ENCODE results near the gene HERC4.
A peak's percentile ranks its signal among the peaks of the same experiment; 100 is the strongest.

The HERC4 gene

DNA sequence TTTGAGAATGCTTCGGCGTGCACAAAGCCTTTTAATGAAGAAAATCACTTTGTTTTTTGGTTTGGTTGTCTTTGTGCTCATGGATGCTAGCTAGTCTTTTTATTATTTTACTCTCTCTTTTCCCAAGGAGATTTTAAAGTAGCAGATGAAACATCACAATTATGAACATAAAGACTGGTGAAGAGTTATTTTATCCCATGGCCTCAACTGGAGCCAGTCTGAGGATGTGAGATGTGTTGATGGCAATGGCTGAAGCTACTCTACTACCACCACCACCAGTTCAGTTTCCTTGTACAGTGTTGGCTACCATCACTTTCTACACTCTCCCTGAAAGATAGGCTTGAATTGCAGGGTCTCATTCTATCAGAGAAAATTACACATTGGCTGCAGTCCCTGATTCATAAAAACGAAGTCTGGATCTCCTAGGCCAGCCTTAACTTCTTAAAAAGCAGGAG is 494 bp upstream of the HERC4 start:
- H3K4me1 ChIP-seq (ENCODE audit: insufficient read depth, low read length, poor library complexity, severe bottlenecking) = peaks cover 36% of the 10 kb centered on the region
- H3K36me3 ChIP-seq (ENCODE audit: insufficient read depth, low read length) = no peaks in the 10 kb centered on the region
- no peaks in the 10 kb centered on the region for H3K9me2 ChIP-seq (replicated peaks; ENCODE audit: low read depth, low read length)
- H3K79me2 ChIP-seq (ENCODE audit: insufficient read depth, low read length) = peaks cover 44% of the 10 kb centered on the region
- no peaks in the 10 kb centered on the region for H3K9me3 ChIP-seq (ENCODE audit: insufficient read depth, low read depth, low read length)
- H2AFZ ChIP-seq (ENCODE audit: low read length) = peak overlapping the region; percentile 100
- H3K4me3 ChIP-seq (ENCODE audit: low read length, poor library complexity, severe bottlenecking) = peak overlapping the region; percentile 99
- peak overlapping the region; percentile 98 for H3K4me2 ChIP-seq (ENCODE audit: low read depth, low read length, poor library complexity, severe bottlenecking)
- no peaks in the 10 kb centered on the region for H3F3A ChIP-seq (ENCODE audit: low read depth)
- TF ChIP-seq, protein P1, sequence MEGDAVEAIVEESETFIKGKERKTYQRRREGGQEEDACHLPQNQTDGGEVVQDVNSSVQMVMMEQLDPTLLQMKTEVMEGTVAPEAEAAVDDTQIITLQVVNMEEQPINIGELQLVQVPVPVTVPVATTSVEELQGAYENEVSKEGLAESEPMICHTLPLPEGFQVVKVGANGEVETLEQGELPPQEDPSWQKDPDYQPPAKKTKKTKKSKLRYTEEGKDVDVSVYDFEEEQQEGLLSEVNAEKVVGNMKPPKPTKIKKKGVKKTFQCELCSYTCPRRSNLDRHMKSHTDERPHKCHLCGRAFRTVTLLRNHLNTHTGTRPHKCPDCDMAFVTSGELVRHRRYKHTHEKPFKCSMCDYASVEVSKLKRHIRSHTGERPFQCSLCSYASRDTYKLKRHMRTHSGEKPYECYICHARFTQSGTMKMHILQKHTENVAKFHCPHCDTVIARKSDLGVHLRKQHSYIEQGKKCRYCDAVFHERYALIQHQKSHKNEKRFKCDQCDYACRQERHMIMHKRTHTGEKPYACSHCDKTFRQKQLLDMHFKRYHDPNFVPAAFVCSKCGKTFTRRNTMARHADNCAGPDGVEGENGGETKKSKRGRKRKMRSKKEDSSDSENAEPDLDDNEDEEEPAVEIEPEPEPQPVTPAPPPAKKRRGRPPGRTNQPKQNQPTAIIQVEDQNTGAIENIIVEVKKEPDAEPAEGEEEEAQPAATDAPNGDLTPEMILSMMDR (conservative IDR thresholded peaks at IDR 0.05; ENCODE audit: low read length) = no peak
- TF ChIP-seq EZH2phosphoT487 (IDR thresholded peaks at IDR 0.05; ENCODE audit: borderline replicate concordance) = no peak
- no peaks in the 10 kb centered on the region for H3K27me3 ChIP-seq (ENCODE audit: insufficient read depth, low read length, poor library complexity, severe bottlenecking)
- H3K9ac ChIP-seq (ENCODE audit: low read depth, low read length, poor library complexity, severe bottlenecking) = peak overlapping the region; percentile 94
- peaks cover 38% of the 10 kb centered on the region for H4K20me1 ChIP-seq (ENCODE audit: insufficient read depth, low read length, poor library complexity, severe bottlenecking)

DNA sequence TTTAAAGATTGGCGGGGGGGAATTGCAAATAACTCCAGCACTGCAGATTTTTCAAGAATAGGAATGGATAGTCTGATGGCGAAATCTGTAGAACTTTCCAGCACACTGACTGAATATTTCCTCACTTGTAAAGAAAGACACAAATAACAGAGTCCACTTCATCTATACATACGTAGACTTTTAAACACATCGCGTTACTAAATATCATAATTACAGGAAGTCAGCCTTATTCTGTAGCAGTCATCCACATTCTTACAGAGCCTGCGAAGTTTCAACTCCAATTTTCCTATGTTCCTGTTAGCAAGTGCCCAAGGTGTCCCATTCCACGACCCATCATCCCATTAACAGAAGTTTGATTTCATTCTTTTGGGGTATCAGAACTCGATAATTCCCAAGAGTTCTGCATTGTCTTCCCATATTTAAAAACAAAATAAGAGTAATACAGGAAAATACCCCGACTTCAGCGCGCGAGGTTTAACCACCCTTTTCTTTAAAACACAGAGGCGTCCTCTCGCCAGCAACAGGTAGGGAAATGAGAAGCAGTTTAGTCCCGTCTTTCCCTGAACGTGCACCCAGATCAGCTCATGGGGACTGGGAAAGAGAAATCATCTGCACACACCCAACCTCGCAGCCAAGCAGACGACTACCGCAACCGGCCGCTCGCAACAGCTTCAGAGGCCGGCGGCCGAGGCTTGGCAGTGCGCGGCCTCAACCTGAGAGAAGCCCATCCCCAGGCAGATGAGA is 880 bp downstream of the HERC4 start:
- Histone ChIP-seq H2AFZ (ENCODE audit: low read length) (peak overlapping the region; percentile 96), H3K27me3 (ENCODE audit: insufficient read depth, low read length, poor library complexity, severe bottlenecking) (no peaks in the 10 kb centered on the region), H3K9ac (ENCODE audit: low read depth, low read length, poor library complexity, severe bottlenecking) (peak overlapping the region; percentile 94), H3F3A (ENCODE audit: low read depth) (no peaks in the 10 kb centered on the region), H3K79me2 (ENCODE audit: insufficient read depth, low read length) (peaks cover 56% of the 10 kb centered on the region), H3K4me2 (ENCODE audit: low read depth, low read length, poor library complexity, severe bottlenecking) (peak overlapping the region; percentile 88), H3K4me3 (ENCODE audit: low read length, poor library complexity, severe bottlenecking) (peak overlapping the region; percentile 99), H3K4me1 (ENCODE audit: insufficient read depth, low read length, poor library complexity, severe bottlenecking) (peaks cover 39% of the 10 kb centered on the region), H3K9me2 (replicated peaks; ENCODE audit: low read depth, low read length) (no peaks in the 10 kb centered on the region), H4K20me1 (ENCODE audit: insufficient read depth, low read length, poor library complexity, severe bottlenecking) (peaks cover 44% of the 10 kb centered on the region), H3K36me3 (ENCODE audit: insufficient read depth, low read length) (no peaks in the 10 kb centered on the region), H3K9me3 (ENCODE audit: insufficient read depth, low read depth, low read length) (no peaks in the 10 kb centered on the region)
- TF ChIP-seq, protein P1 (conservative IDR thresholded peaks at IDR 0.05; ENCODE audit: low read length) = no peak
- TF ChIP-seq EZH2phosphoT487 (IDR thresholded peaks at IDR 0.05; ENCODE audit: borderline replicate concordance) = no peak

DNA sequence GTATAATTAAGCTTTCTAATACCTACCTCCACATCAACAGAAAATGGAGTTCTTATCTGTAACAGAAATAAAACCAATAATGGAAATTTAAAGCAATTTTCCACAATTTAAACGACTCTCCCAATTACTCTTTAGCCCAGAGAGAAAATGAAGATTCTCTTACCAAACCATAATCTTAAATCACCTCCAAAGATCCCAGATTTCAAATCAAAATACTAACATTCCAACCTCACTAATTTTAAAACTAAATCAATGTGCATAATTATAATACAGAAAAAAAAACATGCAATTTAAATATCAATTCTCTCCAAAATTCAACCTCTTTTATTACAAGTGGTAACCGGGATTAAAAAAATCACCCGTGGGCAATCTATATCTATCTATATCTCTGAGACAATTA is 1.5 kb downstream of the HERC4 start:
- peak overlapping the region; percentile 99 for H3K4me3 ChIP-seq (ENCODE audit: low read length, poor library complexity, severe bottlenecking)
- H3K36me3 ChIP-seq (ENCODE audit: insufficient read depth, low read length) = no peaks in the 10 kb centered on the region
- no peaks in the 10 kb centered on the region for H3K9me3 ChIP-seq (ENCODE audit: insufficient read depth, low read depth, low read length)
- peaks cover 49% of the 10 kb centered on the region for H4K20me1 ChIP-seq (ENCODE audit: insufficient read depth, low read length, poor library complexity, severe bottlenecking)
- H3K9me2 ChIP-seq (replicated peaks; ENCODE audit: low read depth, low read length) = no peaks in the 10 kb centered on the region
- H2AFZ ChIP-seq (ENCODE audit: low read length) = no peak overlapping the region
- H3K4me2 ChIP-seq (ENCODE audit: low read depth, low read length, poor library complexity, severe bottlenecking) = peak overlapping the region; percentile 88
- H3F3A ChIP-seq (ENCODE audit: low read depth) = no peaks in the 10 kb centered on the region
- peaks cover 61% of the 10 kb centered on the region for H3K79me2 ChIP-seq (ENCODE audit: insufficient read depth, low read length)
- H3K9ac ChIP-seq (ENCODE audit: low read depth, low read length, poor library complexity, severe bottlenecking) = peak overlapping the region; percentile 94
- no peaks in the 10 kb centered on the region for H3K27me3 ChIP-seq (ENCODE audit: insufficient read depth, low read length, poor library complexity, severe bottlenecking)
- peaks cover 44% of the 10 kb centered on the region for H3K4me1 ChIP-seq (ENCODE audit: insufficient read depth, low read length, poor library complexity, severe bottlenecking)
- TF ChIP-seq EZH2phosphoT487 (IDR thresholded peaks at IDR 0.05; ENCODE audit: borderline replicate concordance) = no peak
- TF ChIP-seq, protein P1 (conservative IDR thresholded peaks at IDR 0.05; ENCODE audit: low read length) = no peak

All from Loucy (cell line).